Endothelial cell of coronary artery (primary cell): ENCODE measurements around the gene DUS3L. TPM values are rescaled to one million over a fixed set of nuclear protein-coding genes. Genes with fewer than 3 reads are reported as not detected.

Source experiments
- total RNA-seq: library from RNA; depleted of rRNA; stranded (reverse); fragments of >200 nt; gene quantifications from 2 replicates; pipeline ENCODE4 v1.2.3, GENCODE V29; 2014

The DUS3L gene
- total RNA-seq: 25.2 and 33.4 TPM in 2 replicates

DNA sequence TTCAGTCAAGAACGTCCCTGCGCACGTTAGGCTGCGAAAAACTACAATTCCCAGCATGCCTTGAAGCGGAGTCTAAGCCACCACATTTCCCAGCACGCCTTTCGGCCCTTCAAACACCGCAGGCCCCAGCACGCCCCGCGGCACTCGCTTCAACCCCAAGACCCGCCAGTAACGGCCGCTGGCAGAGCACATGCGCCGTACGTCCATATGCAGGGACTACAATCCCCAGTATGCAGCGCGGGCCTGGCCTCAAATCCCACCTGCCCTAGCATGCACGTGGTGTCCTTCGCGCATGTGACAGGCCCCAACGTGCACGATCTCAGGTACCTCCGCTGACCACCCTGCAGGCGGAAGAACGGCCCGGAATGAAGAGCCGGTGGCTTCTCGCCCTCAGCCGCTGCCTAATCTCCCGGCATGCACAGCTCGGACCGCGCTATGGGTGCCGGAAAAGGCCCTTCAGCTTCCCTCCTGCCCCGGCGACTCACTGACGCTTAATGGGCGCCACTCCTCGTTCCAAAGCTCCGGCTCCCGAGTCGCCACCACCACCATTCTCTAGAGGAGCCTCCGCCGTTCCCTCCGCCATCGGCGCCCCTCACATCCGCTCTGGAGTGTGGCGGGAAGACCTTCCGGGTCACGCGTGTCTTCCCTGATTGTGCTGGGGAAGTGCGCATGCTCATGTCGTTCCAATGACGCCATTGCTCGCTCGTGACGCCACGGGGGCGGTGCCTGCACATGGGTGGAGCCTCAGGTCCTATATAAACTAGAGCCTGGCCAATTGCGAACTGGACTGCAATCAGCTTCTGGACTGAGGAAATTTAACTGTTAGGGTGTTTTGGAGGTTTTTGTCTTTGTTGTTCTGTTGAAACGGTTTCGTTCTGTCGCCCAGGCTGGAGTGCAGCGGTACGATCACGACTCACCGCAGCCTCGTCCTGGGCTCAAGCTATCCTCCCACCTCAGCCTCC lies at the start of gene DUS3L:
Gene DUS3L (minus strand): TSS at position 605 of the 962 bp plus-strand sequence. CDS start 22 bp downstream, at position 583.

GRCh38 chr19:5839065-5840017 lies 48.4 kb upstream of the DUS3L start, which contains the start of gene FUT6:
Gene FUT6, minus strand, starts transcription at chr19:5839702. Its CDS starts 7,135 bp downstream, at chr19:5832567.

GRCh38 chr19:5804516-5805461 lies 13.8 kb upstream of the DUS3L start, which contains the start of gene NRTN:
Gene NRTN, plus strand, starts transcription at chr19:5805067. Its CDS starts 19,099 bp downstream, at chr19:5824166.

GRCh38 chr19:5784581-5785147 lies 6.3 kb downstream of the DUS3L start, which contains the start of gene PRR22:
Gene PRR22, minus strand, starts transcription at chr19:5784746. Its CDS starts 86 bp downstream, at chr19:5784660.

Other genes starting within 250 kb of the DUS3L start
- under 0.01 and 0.09 TPM in 2 replicates for gene TINCR, start 223.2 kb downstream of the DUS3L start, total RNA-seq
- gene SAFB2, start 168.4 kb downstream of the DUS3L start, total RNA-seq: 31.3 and 42.9 TPM in 2 replicates
- 54.3 and 61.3 TPM in 2 replicates for gene SAFB, start 168.1 kb downstream of the DUS3L start, total RNA-seq
- 63.3 and 70.9 TPM in 2 replicates for gene MICOS13, start 110.6 kb downstream of the DUS3L start, total RNA-seq
- 5.3 and 8.4 TPM in 2 replicates for gene HSD11B1L, start 110.1 kb downstream of the DUS3L start, total RNA-seq
- gene RPL36, start 100.9 kb downstream of the DUS3L start, total RNA-seq: 815 and 826 TPM in 2 replicates
- gene LONP1, start 71.0 kb downstream of the DUS3L start, total RNA-seq: 69.6 and 119 TPM in 2 replicates
- not detected in 2 replicates for gene CATSPERD, start 70.5 kb downstream of the DUS3L start, total RNA-seq
- 0.19 and 0.27 TPM in 2 replicates for gene PRR22, start 6.4 kb downstream of the DUS3L start, total RNA-seq
- 0.09 TPM in 1 of 2 replicates, not detected in the other for gene NRTN, start 13.9 kb upstream of the DUS3L start, total RNA-seq
- gene FUT6, start 48.5 kb upstream of the DUS3L start, total RNA-seq: not detected in 2 replicates
- not detected in 2 replicates for gene FUT3, start 60.3 kb upstream of the DUS3L start, total RNA-seq
- not detected in 2 replicates for gene FUT5, start 79.4 kb upstream of the DUS3L start, total RNA-seq
- gene NDUFA11, start 112.6 kb upstream of the DUS3L start, total RNA-seq: 235 and 266 TPM in 2 replicates
- 3.2 and 4.8 TPM in 2 replicates for gene VMAC, start 113.7 kb upstream of the DUS3L start, total RNA-seq
- gene CAPS, start 123.1 kb upstream of the DUS3L start, total RNA-seq: 1.3 and 3.5 TPM in 2 replicates
- 34.7 and 38.7 TPM in 2 replicates for gene RANBP3, start 187.0 kb upstream of the DUS3L start, total RNA-seq